ENCODE measurements around the gene STRAP. TPM values are rescaled to one million over a fixed set of nuclear protein-coding genes. Genes with fewer than 3 reads are reported as not detected.

The STRAP gene
- total and polyA plus RNA-seq, 2 of the 8 experiments (the other 6 are each of a cell fraction or from before 2014, with no cell fraction given): 107 to 251 TPM

- TF ChIP-seq, protein P1, sequence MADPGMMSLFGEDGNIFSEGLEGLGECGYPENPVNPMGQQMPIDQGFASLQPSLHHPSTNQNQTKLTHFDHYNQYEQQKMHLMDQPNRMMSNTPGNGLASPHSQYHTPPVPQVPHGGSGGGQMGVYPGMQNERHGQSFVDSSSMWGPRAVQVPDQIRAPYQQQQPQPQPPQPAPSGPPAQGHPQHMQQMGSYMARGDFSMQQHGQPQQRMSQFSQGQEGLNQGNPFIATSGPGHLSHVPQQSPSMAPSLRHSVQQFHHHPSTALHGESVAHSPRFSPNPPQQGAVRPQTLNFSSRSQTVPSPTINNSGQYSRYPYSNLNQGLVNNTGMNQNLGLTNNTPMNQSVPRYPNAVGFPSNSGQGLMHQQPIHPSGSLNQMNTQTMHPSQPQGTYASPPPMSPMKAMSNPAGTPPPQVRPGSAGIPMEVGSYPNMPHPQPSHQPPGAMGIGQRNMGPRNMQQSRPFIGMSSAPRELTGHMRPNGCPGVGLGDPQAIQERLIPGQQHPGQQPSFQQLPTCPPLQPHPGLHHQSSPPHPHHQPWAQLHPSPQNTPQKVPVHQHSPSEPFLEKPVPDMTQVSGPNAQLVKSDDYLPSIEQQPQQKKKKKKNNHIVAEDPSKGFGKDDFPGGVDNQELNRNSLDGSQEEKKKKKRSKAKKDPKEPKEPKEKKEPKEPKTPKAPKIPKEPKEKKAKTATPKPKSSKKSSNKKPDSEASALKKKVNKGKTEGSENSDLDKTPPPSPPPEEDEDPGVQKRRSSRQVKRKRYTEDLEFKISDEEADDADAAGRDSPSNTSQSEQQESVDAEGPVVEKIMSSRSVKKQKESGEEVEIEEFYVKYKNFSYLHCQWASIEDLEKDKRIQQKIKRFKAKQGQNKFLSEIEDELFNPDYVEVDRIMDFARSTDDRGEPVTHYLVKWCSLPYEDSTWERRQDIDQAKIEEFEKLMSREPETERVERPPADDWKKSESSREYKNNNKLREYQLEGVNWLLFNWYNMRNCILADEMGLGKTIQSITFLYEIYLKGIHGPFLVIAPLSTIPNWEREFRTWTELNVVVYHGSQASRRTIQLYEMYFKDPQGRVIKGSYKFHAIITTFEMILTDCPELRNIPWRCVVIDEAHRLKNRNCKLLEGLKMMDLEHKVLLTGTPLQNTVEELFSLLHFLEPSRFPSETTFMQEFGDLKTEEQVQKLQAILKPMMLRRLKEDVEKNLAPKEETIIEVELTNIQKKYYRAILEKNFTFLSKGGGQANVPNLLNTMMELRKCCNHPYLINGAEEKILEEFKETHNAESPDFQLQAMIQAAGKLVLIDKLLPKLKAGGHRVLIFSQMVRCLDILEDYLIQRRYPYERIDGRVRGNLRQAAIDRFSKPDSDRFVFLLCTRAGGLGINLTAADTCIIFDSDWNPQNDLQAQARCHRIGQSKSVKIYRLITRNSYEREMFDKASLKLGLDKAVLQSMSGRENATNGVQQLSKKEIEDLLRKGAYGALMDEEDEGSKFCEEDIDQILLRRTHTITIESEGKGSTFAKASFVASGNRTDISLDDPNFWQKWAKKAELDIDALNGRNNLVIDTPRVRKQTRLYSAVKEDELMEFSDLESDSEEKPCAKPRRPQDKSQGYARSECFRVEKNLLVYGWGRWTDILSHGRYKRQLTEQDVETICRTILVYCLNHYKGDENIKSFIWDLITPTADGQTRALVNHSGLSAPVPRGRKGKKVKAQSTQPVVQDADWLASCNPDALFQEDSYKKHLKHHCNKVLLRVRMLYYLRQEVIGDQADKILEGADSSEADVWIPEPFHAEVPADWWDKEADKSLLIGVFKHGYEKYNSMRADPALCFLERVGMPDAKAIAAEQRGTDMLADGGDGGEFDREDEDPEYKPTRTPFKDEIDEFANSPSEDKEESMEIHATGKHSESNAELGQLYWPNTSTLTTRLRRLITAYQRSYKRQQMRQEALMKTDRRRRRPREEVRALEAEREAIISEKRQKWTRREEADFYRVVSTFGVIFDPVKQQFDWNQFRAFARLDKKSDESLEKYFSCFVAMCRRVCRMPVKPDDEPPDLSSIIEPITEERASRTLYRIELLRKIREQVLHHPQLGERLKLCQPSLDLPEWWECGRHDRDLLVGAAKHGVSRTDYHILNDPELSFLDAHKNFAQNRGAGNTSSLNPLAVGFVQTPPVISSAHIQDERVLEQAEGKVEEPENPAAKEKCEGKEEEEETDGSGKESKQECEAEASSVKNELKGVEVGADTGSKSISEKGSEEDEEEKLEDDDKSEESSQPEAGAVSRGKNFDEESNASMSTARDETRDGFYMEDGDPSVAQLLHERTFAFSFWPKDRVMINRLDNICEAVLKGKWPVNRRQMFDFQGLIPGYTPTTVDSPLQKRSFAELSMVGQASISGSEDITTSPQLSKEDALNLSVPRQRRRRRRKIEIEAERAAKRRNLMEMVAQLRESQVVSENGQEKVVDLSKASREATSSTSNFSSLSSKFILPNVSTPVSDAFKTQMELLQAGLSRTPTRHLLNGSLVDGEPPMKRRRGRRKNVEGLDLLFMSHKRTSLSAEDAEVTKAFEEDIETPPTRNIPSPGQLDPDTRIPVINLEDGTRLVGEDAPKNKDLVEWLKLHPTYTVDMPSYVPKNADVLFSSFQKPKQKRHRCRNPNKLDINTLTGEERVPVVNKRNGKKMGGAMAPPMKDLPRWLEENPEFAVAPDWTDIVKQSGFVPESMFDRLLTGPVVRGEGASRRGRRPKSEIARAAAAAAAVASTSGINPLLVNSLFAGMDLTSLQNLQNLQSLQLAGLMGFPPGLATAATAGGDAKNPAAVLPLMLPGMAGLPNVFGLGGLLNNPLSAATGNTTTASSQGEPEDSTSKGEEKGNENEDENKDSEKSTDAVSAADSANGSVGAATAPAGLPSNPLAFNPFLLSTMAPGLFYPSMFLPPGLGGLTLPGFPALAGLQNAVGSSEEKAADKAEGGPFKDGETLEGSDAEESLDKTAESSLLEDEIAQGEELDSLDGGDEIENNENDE (IDR thresholded peaks at IDR 0.05; ENCODE audit: insufficient replicate concordance, low read length): no peak
- TF ChIP-seq NRF1 (IDR thresholded peaks at IDR 0.05; ENCODE audit: low read depth, low read length) (peak; percentile 36; the same call in 1 of the 2 replicates), ATF2 (IDR thresholded peaks at IDR 0.05; ENCODE audit: low read length) (no peak; the same call in 1 of the 2 replicates), TAF1 (IDR thresholded peaks at IDR 0.05; ENCODE audit: low read depth, low read length) (peak; percentile 89), EGR1 (IDR thresholded peaks at IDR 0.05; ENCODE audit: borderline replicate concordance, low read depth, low read length) (no peak), USF2 (IDR thresholded peaks at IDR 0.05; ENCODE audit: low read length) (no peak), ASH2L (IDR thresholded peaks at IDR 0.05; ENCODE audit: low read length) (peak; percentile 63)
Observed at GRCh38 chr12:15882118-15882971, at the start of gene STRAP (continued).

Data from H1 (cell line).